IMR-90 (cell line): ENCODE results near the gene NUDT3. TPM values are rescaled to one million over a fixed set of nuclear protein-coding genes. Genes with fewer than 3 reads are reported as not detected.
"Not testable (repeated sequence)": the region's sequence is repeated elsewhere in the genome, so short reads cannot be mapped to it uniquely, and the experiment has no call there.

Experiments
- ATAC-seq: fragments of 200-7000 bp; cut with Tn5 transposase; 2 replicates; pipeline ENCODE4 v1.9.1; 2020; ENCODE audit warnings: low read depth, mild to moderate bottlenecking, moderate library complexity
- BruUV-seq: library from RNA; stranded (reverse); fragments of 400-500 nt; replicated peaks from 2 replicates; lab custom pipeline; 2021; lab: Mats Ljungman, UMichigan
- CTCF ChIA-PET: fragments of 300-600 bp; formaldehyde crosslinking; extraction: SDS; loops from one replicate; lab custom pipeline; 2021; ENCODE audit warnings: antibody characterized with exemption; lab: Yijun Ruan, JAX
- POLR2A ChIA-PET: fragments of 300-600 bp; sonication (Branson Sonifier 250); formaldehyde crosslinking; loops from one replicate; lab custom pipeline; 2022; ENCODE audit warnings: antibody characterized with exemption; ENCODE audit not compliant: unreplicated experiment; lab: Charles Lee
- DNase-seq: peaks from one replicate; pipeline ENCODE4 v3.0.0; 2013
- H2AFZ ChIP-seq: replicated peaks from 2 replicates; pipeline ENCODE3; 2013; ENCODE audit warnings: low read length, mild to moderate bottlenecking; ENCODE audit not compliant: poor library complexity
- H2AK5ac ChIP-seq: 2 replicates; pipeline ENCODE4 v1.6.1; 2013; ENCODE audit warnings: low read depth, low read length, inconsistent platforms
- H2AK9ac ChIP-seq: replicated peaks from 2 replicates; pipeline ENCODE3; 2013; ENCODE audit warnings: mild to moderate bottlenecking, low read depth, low read length, moderate library complexity; ENCODE audit not compliant: poor library complexity
- H2BK120ac ChIP-seq: 2 replicates; pipeline ENCODE4 v1.6.1; 2013; ENCODE audit warnings: low read depth, low read length, inconsistent platforms
- H2BK15ac ChIP-seq: 3 replicates; pipeline ENCODE4 v1.6.1; 2013; ENCODE audit warnings: low read depth, low read length, inconsistent platforms
- H2BK20ac ChIP-seq: 2 replicates; pipeline ENCODE4 v1.6.1; 2013; ENCODE audit warnings: low read depth, mild to moderate bottlenecking, inconsistent platforms, low read length, moderate library complexity
- H2BK5ac ChIP-seq: 2 replicates; pipeline ENCODE4 v1.6.1; 2013; ENCODE audit warnings: mild to moderate bottlenecking, low read depth, low read length, inconsistent platforms; ENCODE audit not compliant: poor library complexity, severe bottlenecking
- H3K14ac ChIP-seq: replicated peaks from 2 replicates; pipeline ENCODE4 v1.6.1; 2013; ENCODE audit warnings: low read depth, low read length, inconsistent platforms
- H3K18ac ChIP-seq: 2 replicates; pipeline ENCODE4 v1.6.1; 2013; ENCODE audit warnings: low read depth, low read length, control low read depth
- H3K23ac ChIP-seq: 2 replicates; pipeline ENCODE4 v1.6.1; 2013; ENCODE audit warnings: low read depth, low read length, inconsistent platforms
- H3K27ac ChIP-seq: 2 replicates; pipeline ENCODE4 v1.5.1; 2013; ENCODE audit warnings: mild to moderate bottlenecking, control low read depth, low read length; ENCODE audit not compliant: insufficient read depth
- H3K27me3 ChIP-seq: 2 replicates; pipeline ENCODE4 v1.6.1; 2013; ENCODE audit warnings: low read length; ENCODE audit not compliant: control insufficient read depth, insufficient read depth
- H3K36me3 ChIP-seq: 2 replicates; pipeline ENCODE4 v1.6.1; 2013; ENCODE audit warnings: low read length, mixed read lengths; ENCODE audit not compliant: control insufficient read depth, insufficient read depth
- H3K4ac ChIP-seq: 2 replicates; pipeline ENCODE4 v1.6.1; 2013; ENCODE audit warnings: low read depth, low read length, inconsistent platforms
- H3K4me1 ChIP-seq: 2 replicates; pipeline ENCODE4 v1.6.1; 2013; ENCODE audit warnings: low read length, mixed read lengths; ENCODE audit not compliant: control insufficient read depth, insufficient read depth
- H3K4me2 ChIP-seq: 2 replicates; pipeline ENCODE4 v1.6.1; 2013; ENCODE audit warnings: low read depth, mild to moderate bottlenecking, control low read depth, low read length, moderate library complexity
- H3K4me3 ChIP-seq: 2 replicates; pipeline ENCODE4 v1.5.1; 2013; ENCODE audit warnings: low read depth, mild to moderate bottlenecking, control low read depth, low read length, moderate library complexity; ENCODE audit not compliant: insufficient read depth
- H3K56ac ChIP-seq: 2 replicates; pipeline ENCODE4 v1.6.1; 2013; ENCODE audit warnings: low read length, inconsistent platforms; ENCODE audit not compliant: insufficient read depth; ENCODE audit errors: extremely low read depth
- H3K79me1 ChIP-seq, 2 experiments: 2 replicates each; pipeline ENCODE4 v1.6.1; 2013; ENCODE audit warnings: low read length in 2 of 2, inconsistent platforms in 1 of 2, low read depth in 1 of 2
- H3K9ac ChIP-seq: 2 replicates; pipeline ENCODE4 v1.6.1; 2013; ENCODE audit warnings: low read depth, low read length, control low read depth
- H3K9me1 ChIP-seq: 2 replicates; pipeline ENCODE4 v1.6.1; 2013; ENCODE audit warnings: low read length, inconsistent platforms; ENCODE audit not compliant: insufficient read depth
- H3K9me3 ChIP-seq: 2 replicates; pipeline ENCODE4 v1.6.1; 2013; ENCODE audit warnings: low read length; ENCODE audit not compliant: control insufficient read depth, insufficient read depth
- H4K20me1 ChIP-seq: 2 replicates; pipeline ENCODE4 v1.6.1; 2013; ENCODE audit warnings: low read length, inconsistent platforms; ENCODE audit not compliant: insufficient read depth
- H4K5ac ChIP-seq: 2 replicates; pipeline ENCODE4 v1.6.1; 2013; ENCODE audit warnings: mild to moderate bottlenecking, low read depth, low read length, control low read depth
- H4K8ac ChIP-seq, 2 experiments: 2 replicates each; pipeline ENCODE4 v1.6.1; 2013; ENCODE audit warnings: low read depth in 2 of 2, low read length in 2 of 2, control low read depth in 1 of 2, inconsistent platforms in 1 of 2
- H4K91ac ChIP-seq: 2 replicates; pipeline ENCODE4 v1.6.1; 2013; ENCODE audit warnings: low read depth, low read length, inconsistent platforms; ENCODE audit not compliant: insufficient read depth
- CTCF ChIP-seq: conservative IDR thresholded peaks from 2 replicates; pipeline ENCODE4 v1.5.1; 2012; ENCODE audit warnings: mild to moderate bottlenecking, low read depth, low read length, improper control_type of control experiment
- FOS ChIP-seq: fragments of 150-350 bp; IDR thresholded peaks from 2 replicates; pipeline ENCODE4 v1.6.1; 2016; ENCODE audit warnings: low read depth, low read length
- MAFK ChIP-seq: IDR thresholded peaks from 2 replicates; pipeline ENCODE4 v1.6.1; 2012; ENCODE audit warnings: low read depth, low read length, improper control_type of control experiment
- MAZ ChIP-seq: IDR thresholded peaks from 2 replicates; pipeline ENCODE4 v1.6.1; 2012; ENCODE audit warnings: low read depth, mild to moderate bottlenecking, low read length, improper control_type of control experiment, moderate library complexity, borderline replicate concordance
- WGBS, 2 experiments: methylation state at CpG; one replicate each; pipeline versions ENCODE4 v1.1.5 to v1.1.7; 2013; ENCODE audit warnings: missing lambda C conversion rate in 2 of 2; ENCODE audit not compliant: insufficient read length in 1 of 2; ENCODE audit errors: extremely low coverage in 2 of 2; 5-methylcytosine and 5-hydroxymethylcytosine counted together
- dilution Hi-C: fragments of 300-500 bp; cut with HindIII; formaldehyde crosslinking; loops from one replicate; pipeline ENCODE4 v1.14.3; 2018; ENCODE audit warnings: low sequenced_read_pairs; ENCODE audit not compliant: unreplicated experiment
- in situ Hi-C: fragments of 300-500 bp; cut with MboI; formaldehyde crosslinking; loops from 3 replicates; pipeline ENCODE4 v1.14.3; 2019; ENCODE audit warnings: low sequenced_read_pairs, inconsistent platforms, mixed read lengths
- intact Hi-C: fragments of 100-400 bp; cut with micrococcal nuclease; formaldehyde crosslinking; loops from 2 replicates; pipeline ENCODE4 v1.10.0; 2022
- polyA plus RNA-seq, 3 experiments: library from polyadenylated mRNA; depleted of rRNA; stranded (reverse); fragments of >200 nt; gene quantifications; 2 replicates each; pipeline ENCODE4 v1.2.3, GENCODE V29; 2012; ENCODE audit warnings: low replicate concordance in 1 of 3
- total RNA-seq: library from RNA; depleted of rRNA; stranded (reverse); fragments of >200 nt; gene quantifications from 2 replicates; pipeline ENCODE4 v1.2.3, GENCODE V29; 2012

Gene NUDT3
- total and polyA plus RNA-seq, 2 of the 4 experiments (the other 2 are of a cell fraction) = 10.1 to 17.2 TPM

GRCh38 chr6:34377984-34378383 lies 14.5 kb downstream of the NUDT3 start:
- dilution Hi-C loops = no loop called here
- POLR2A ChIA-PET = no interaction called here
- H4K91ac ChIP-seq = no peak overlapping the region
- no peak overlapping the region for H3K56ac ChIP-seq
- TF ChIP-seq FOS (no peak), CTCF (no peak), MAFK (no peak), MAZ (no peak)
- WGBS, 2 experiments = no CpG with 5 or more reads among the region's 5 CpGs
- in situ Hi-C loops = no loop called here
- intact Hi-C loops = no loop called here
- peaks cover 2% of the 10 kb centered on the region; the same call in 1 of the 2 replicates for H3K4me1 ChIP-seq
- ATAC-seq (peak; percentile 40; the same call in 1 of the 2 replicates), DNase-seq (peak; percentile 22)
- no peak overlapping the region for H3K4me2 ChIP-seq
- no peaks in the 10 kb centered on the region for H3K36me3 ChIP-seq
- H3K14ac ChIP-seq = no peak overlapping the region; the same call in 1 of the 2 replicates
- no peak overlapping the region for H2BK120ac ChIP-seq
- no peaks in the 10 kb centered on the region for H3K9me3 ChIP-seq
- H2AFZ ChIP-seq = no peak overlapping the region
- no peak overlapping the region for H3K9ac ChIP-seq
- H3K4me3 ChIP-seq = no peak overlapping the region
- peaks cover 16% of the 10 kb centered on the region for H3K9me1 ChIP-seq
- H3K4ac ChIP-seq = no peak overlapping the region
- no peak overlapping the region for H2BK5ac ChIP-seq
- no peak overlapping the region for H2AK5ac ChIP-seq
- H3K27me3 ChIP-seq = no peaks in the 10 kb centered on the region
- no peak overlapping the region for H2AK9ac ChIP-seq
- H4K20me1 ChIP-seq = peaks cover 69% of the 10 kb centered on the region
- H2BK20ac ChIP-seq = no peak overlapping the region
- no peak overlapping the region for H2BK15ac ChIP-seq
- H3K23ac ChIP-seq = no peak overlapping the region
- H3K79me1 ChIP-seq = peaks cover 42 to 85% of the 10 kb centered on the region in 2 experiments
- H3K18ac ChIP-seq = no peak overlapping the region
- no peak overlapping the region for H3K27ac ChIP-seq
- no peak overlapping the region for H4K5ac ChIP-seq
- BruUV-seq = no TSS peak
- CTCF ChIA-PET = interaction anchor here (0.6 to 1.2 kb wide), 2 partner anchors 15 to 129 kb away, joined by 3 read pairs; no protein-coding TSS in a partner anchor
- no peak overlapping the region for H4K8ac ChIP-seq

- H3K79me1 ChIP-seq = peaks cover 42 to 82% of the 10 kb centered on the region in 2 experiments
- H3K14ac ChIP-seq, in situ Hi-C loops, DNase-seq, H3K4me2 ChIP-seq, H4K8ac ChIP-seq, H2AK5ac ChIP-seq, H2BK120ac ChIP-seq, H2BK20ac ChIP-seq, H3K27ac ChIP-seq, H3K4me3 ChIP-seq, H4K5ac ChIP-seq, H3K56ac ChIP-seq, H2BK15ac ChIP-seq, H3K23ac ChIP-seq, H3K4me1 ChIP-seq, intact Hi-C loops, H3K4ac ChIP-seq, H4K91ac ChIP-seq, H3K36me3 ChIP-seq, dilution Hi-C loops, H2AFZ ChIP-seq, H3K9ac ChIP-seq, H3K9me3 ChIP-seq, ATAC-seq, H3K27me3 ChIP-seq, H2AK9ac ChIP-seq, H2BK5ac ChIP-seq, H3K18ac ChIP-seq, POLR2A ChIA-PET, BruUV-seq: not testable (repeated sequence)
- CTCF ChIA-PET = interaction anchor here (1.2 kb wide), 1 partner anchor 128 kb away, joined by 3 read pairs; no protein-coding TSS in a partner anchor
- H4K20me1 ChIP-seq = peaks cover 67% of the 10 kb centered on the region
- WGBS, 2 experiments = 94% methylated on average over 2 of the region's 5 CpGs; no CpG with 5 or more reads in 1 of the 2 experiments
- peaks cover 14% of the 10 kb centered on the region for H3K9me1 ChIP-seq
These were observed 14.9 kb downstream of the NUDT3 start for GRCh38 chr6:34377571-34377970.
